BE2C (cell line): ENCODE results near the gene CDH6.
"Not testable (repeated sequence)": the region's sequence is repeated elsewhere in the genome, so short reads cannot be mapped to it uniquely, and the experiment has no call there.

ENCODE experiments used
- DNase-seq: peaks from one replicate; pipeline ENCODE4 v3.0.0-alpha.2; 2020
- H3K27me3 ChIP-seq: fragments of 250-450 bp; sonication (Bioruptor Pico); 2 replicates; pipeline ENCODE4 v1.5.1; 2020; ENCODE audit warnings: mild to moderate bottlenecking
- H3K36me3 ChIP-seq: fragments of 250-450 bp; sonication (Bioruptor Pico); 2 replicates; pipeline ENCODE4 v1.5.1; 2020; ENCODE audit warnings: mild to moderate bottlenecking
- H3K4me1 ChIP-seq: fragments of 250-450 bp; sonication (Bioruptor Pico); 2 replicates; pipeline ENCODE4 v1.5.1; 2020
- H3K4me3 ChIP-seq: 2 replicates; pipeline ENCODE4 v1.5.1; 2011; ENCODE audit warnings: low read depth, low read length
- H3K9me3 ChIP-seq: fragments of 250-450 bp; sonication (Bioruptor Pico); 2 replicates; pipeline ENCODE4 v1.5.1; 2020
- CTCF ChIP-seq: IDR thresholded peaks from 2 replicates; pipeline ENCODE4 v1.5.1; 2012; ENCODE audit warnings: mild to moderate bottlenecking, low read depth, low read length

Gene CDH6

GRCh38 chr5:31361234-31361633 is 167.7 kb downstream of the CDH6 start:
- Histone ChIP-seq H3K27me3 (no peaks in the 10 kb centered on the region), H3K4me1 (peaks cover 5% of the 10 kb centered on the region; the same call in 1 of the 2 replicates), H3K36me3 (no peaks in the 10 kb centered on the region), H3K4me3 (no peak overlapping the region), H3K9me3 (no peaks in the 10 kb centered on the region)
- DNase-seq, result peak; percentile 26
- no peak for TF ChIP-seq CTCF

GRCh38 chr5:31361704-31362528 is 168.4 kb downstream of the CDH6 start:
- H3K36me3 ChIP-seq, H3K9me3 ChIP-seq: not testable (repeated sequence)

GRCh38 chr5:31362529-31362900 is 169.0 kb downstream of the CDH6 start:
- no peak for TF ChIP-seq CTCF

More at GRCh38 chr5:31361704-31362528, 168.4 kb downstream of the CDH6 start:
- H3K27me3 ChIP-seq, DNase-seq, H3K4me3 ChIP-seq, H3K4me1 ChIP-seq: not testable (repeated sequence)

GRCh38 chr5:31362931-31363568 is 169.6 kb downstream of the CDH6 start:
- no peak for TF ChIP-seq CTCF
- Histone ChIP-seq H3K36me3 (no peaks in the 10 kb centered on the region), H3K4me3 (no peak overlapping the region), H3K27me3 (no peaks in the 10 kb centered on the region), H3K9me3 (no peaks in the 10 kb centered on the region), H3K4me1 (peaks cover 5% of the 10 kb centered on the region; the same call in 1 of the 2 replicates)
- DNase-seq, result no peak

More at GRCh38 chr5:31362529-31362900, 169.0 kb downstream of the CDH6 start:
- no peak for DNase-seq
- H3K36me3 ChIP-seq, result no peaks in the 10 kb centered on the region
- H3K9me3 ChIP-seq, result no peaks in the 10 kb centered on the region
- H3K4me3 ChIP-seq, result no peak overlapping the region
- H3K27me3 ChIP-seq, result no peaks in the 10 kb centered on the region
- H3K4me1 ChIP-seq, result peaks cover 5% of the 10 kb centered on the region; the same call in 1 of the 2 replicates

- H3K27me3 ChIP-seq, result no peaks in the 10 kb centered on the region
- no peak overlapping the region for H3K4me3 ChIP-seq
- peaks cover 5% of the 10 kb centered on the region; the same call in 1 of the 2 replicates for H3K4me1 ChIP-seq
- no peak for TF ChIP-seq CTCF
- H3K9me3 ChIP-seq, result no peaks in the 10 kb centered on the region
- DNase-seq, result no peak
- no peaks in the 10 kb centered on the region for H3K36me3 ChIP-seq
Measured at GRCh38 chr5:31364881-31365636, 171.6 kb downstream of the CDH6 start.

- Histone ChIP-seq H3K36me3 (no peaks in the 10 kb centered on the region), H3K9me3 (no peaks in the 10 kb centered on the region), H3K27me3 (no peaks in the 10 kb centered on the region), H3K4me3 (no peak overlapping the region), H3K4me1 (peaks cover 5% of the 10 kb centered on the region; the same call in 1 of the 2 replicates)
- TF ChIP-seq CTCF, result no peak
- DNase-seq, result no peak
Measured at GRCh38 chr5:31365776-31366175, 172.3 kb downstream of the CDH6 start.
